ENCODE measurements around the gene CERK. TPM values are rescaled to one million over a fixed set of nuclear protein-coding genes. Genes with fewer than 3 reads are reported as not detected.
A peak's percentile ranks its signal among the peaks of the same experiment; 100 is the strongest.

The CERK gene
- total RNA-seq, 2 donors from 2014 or later = 90.7 to 124 TPM

DNA sequence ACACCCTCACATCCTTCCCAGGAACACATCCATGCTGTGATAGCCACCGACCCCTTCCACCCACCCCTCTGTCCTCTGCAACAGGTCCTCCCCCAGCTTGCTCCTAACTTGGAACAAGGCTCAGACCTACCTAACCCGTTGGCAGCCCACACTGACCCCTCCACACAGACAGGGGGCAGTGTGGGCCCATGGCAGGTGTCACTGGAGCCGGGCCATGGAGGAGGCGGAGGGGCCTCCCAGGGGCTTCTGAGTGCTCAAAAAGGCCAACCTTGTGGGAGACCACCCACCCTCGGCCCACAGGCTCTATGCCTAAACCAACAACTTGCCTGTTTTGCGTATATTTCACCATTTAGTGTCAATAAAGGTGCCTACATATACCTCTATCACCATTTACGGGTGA, 57.0 kb downstream of the CERK start:
- ATAC-seq (replicated peaks) = peak; percentile 40
- Mint-ChIP-seq H3K36me3 (ENCODE audit: low read depth) (peaks cover 56% of the 10 kb centered on the region), H3K27ac (peak overlapping the region; percentile 54)

DNA sequence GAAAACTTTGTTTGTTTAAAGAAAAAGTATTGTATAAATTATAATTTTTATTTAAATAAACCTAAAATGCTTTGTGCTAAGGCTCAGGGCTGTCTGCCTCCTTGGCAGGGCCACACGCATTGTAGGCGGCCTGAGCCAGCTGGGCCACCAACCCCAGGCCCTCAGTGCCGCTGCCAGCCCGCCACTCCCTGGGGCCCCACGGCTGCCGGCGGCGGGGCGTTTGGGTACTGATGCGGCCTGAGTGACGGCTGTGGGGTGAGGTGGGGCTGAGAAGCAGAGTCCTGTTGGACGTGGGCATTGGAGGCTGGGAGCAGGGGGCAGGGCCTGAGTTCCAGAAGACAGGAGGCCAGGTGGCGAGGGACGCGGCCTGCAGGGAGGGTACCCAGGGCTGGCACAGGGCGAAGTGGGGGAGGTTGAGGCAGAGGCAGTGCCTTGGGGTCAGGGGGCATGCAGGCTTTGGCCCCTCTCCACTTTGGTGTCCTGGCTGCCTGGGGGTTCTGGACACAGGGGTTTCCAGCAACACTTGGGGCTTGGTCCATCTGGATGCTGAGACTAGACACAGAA, 58.3 kb downstream of the CERK start:
- Mint-ChIP-seq H3K27me3 (no peaks in the 10 kb centered on the region), H3K4me3 (no peak overlapping the region), H3K9me3 (no peaks in the 10 kb centered on the region), H3K36me3 (ENCODE audit: low read depth) (peaks cover 57% of the 10 kb centered on the region), H3K27ac (no peak overlapping the region), H3K4me1 (no peaks in the 10 kb centered on the region)
- no peak for ATAC-seq (replicated peaks)

More for the DNA sequence above, 57.0 kb downstream of the CERK start:
- no peaks in the 10 kb centered on the region for H3K9me3 Mint-ChIP-seq
- H3K4me1 Mint-ChIP-seq = no peaks in the 10 kb centered on the region
- no peaks in the 10 kb centered on the region for H3K27me3 Mint-ChIP-seq
- H3K4me3 Mint-ChIP-seq = no peak overlapping the region

DNA sequence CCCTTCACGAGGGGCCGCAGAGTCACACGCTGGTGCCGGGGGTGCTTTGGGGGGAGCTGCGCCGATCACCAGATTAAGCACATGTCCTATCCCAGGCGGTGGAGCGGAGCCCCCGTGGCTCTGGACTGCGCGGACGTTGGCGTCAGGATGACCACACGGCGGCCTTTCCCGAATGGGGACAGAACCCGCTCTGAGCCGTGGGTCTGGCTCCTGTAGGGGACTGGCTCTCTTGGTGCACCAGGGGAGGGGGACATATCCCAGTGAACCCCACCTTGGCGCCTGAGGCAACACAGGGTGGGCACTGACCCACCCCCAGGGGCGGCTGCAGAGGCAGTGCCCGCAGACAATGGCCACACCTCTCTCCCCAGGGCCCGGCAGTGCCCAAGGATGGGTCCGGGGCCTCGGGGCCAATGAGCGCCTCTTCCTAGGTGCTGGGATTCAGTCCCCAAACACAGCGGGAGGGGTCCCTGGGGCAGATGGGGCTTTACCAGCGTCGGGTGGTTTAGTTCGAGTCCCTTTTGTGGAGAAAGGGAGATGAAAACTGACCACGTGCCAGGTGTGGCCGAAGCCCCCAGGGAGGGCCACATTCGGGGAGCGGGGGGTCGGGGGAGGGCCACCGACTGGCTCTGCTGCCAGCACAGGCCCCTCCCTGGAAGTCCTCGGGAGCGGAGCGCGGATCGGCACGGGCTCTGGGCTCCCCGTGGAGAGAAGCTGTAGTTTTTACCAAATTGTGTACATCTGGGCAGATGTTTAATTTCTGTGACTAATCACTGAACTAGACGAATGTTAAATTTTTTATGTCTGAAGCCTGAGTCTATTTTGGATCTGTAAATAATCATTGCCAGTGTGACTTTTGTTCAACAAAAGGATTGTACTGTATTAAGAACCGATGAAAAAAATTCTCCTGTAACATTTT, 59.0 kb downstream of the CERK start:
- Mint-ChIP-seq H3K9me3 (no peaks in the 10 kb centered on the region), H3K4me3 (peak overlapping the region; percentile 48), H3K36me3 (ENCODE audit: low read depth) (peaks cover 57% of the 10 kb centered on the region), H3K4me1 (no peaks in the 10 kb centered on the region), H3K27me3 (no peaks in the 10 kb centered on the region), H3K27ac (no peak overlapping the region)
- ATAC-seq (replicated peaks) = no peak

DNA sequence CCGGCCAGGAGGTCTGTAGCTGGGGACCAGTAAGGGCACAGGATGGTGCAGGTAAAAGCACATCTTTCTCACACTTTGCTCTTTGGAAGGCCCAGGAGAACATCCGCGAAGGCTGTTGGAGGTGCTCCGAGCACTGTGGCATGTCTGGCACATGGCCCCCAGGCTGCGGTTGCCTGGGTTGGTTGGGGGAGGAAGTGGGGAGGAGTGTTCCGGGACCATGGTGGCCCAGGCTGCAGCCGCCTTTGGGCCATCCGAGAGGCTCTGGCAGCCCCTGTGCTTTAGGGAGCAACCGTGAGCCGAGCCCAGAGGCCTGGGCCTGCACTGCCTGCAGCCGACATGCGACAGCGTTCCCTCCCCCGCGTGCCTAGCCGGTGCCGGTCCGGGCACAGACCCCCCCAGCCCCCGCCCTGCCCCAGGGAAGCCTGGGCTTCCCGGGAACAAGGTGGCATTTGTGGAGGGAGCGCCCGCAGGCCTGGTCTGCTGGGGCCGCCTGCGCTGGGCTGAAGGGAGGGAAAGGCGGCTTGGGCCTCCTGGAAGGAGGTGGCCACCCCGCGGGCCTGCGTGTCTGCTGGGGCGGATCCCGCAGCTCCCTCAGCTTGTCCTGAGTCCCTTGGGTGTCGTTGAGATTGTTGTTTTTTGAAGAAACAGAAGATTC, 59.9 kb downstream of the CERK start:
- H3K4me3 Mint-ChIP-seq = peak overlapping the region; percentile 87
- no peak overlapping the region for H3K27ac Mint-ChIP-seq
- H3K36me3 Mint-ChIP-seq (ENCODE audit: low read depth) = peaks cover 65% of the 10 kb centered on the region
- no peaks in the 10 kb centered on the region for H3K27me3 Mint-ChIP-seq
- no peaks in the 10 kb centered on the region for H3K9me3 Mint-ChIP-seq
- H3K4me1 Mint-ChIP-seq = no peaks in the 10 kb centered on the region
- no peak for ATAC-seq (replicated peaks)

DNA sequence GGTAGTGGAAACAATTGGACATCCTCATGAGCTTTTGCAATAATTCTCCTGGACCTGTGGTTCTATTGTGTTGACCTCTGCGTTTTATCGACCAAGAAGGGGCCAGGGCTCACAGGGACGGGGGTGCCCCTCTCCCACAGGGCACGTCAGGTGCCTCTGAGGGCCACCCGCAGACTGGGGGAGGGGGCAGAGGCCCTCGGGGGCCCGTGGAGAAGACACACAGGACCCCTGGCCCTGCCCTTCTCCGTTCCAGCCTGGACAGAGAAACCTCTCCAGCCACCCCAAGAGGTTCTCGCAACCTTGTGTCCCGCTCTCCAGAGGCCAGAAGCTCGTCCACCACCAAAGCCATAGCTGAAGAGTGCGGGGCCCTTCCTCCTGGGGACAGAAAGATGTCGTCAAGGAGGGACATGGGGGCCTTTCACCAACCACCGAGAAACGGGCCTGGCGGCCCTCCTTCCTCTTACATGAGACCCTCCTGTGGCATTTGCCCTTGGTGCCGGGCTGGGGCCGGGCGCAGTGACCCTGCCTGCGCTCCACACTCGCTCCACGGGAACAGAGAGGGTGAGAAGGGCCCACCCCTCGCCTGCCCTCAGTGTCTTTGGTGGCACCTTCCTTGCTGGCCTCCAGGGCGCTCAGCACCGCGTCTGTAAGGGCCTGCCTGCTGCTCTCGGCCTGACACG, 60.6 kb downstream of the CERK start:
- H3K4me3 Mint-ChIP-seq = peak overlapping the region; percentile 87
- ATAC-seq (replicated peaks) = no peak
- H3K27me3 Mint-ChIP-seq = no peaks in the 10 kb centered on the region
- no peaks in the 10 kb centered on the region for H3K4me1 Mint-ChIP-seq
- H3K36me3 Mint-ChIP-seq (ENCODE audit: low read depth) = peaks cover 61% of the 10 kb centered on the region
- H3K27ac Mint-ChIP-seq = peak overlapping the region; percentile 95
- H3K9me3 Mint-ChIP-seq = no peaks in the 10 kb centered on the region

DNA sequence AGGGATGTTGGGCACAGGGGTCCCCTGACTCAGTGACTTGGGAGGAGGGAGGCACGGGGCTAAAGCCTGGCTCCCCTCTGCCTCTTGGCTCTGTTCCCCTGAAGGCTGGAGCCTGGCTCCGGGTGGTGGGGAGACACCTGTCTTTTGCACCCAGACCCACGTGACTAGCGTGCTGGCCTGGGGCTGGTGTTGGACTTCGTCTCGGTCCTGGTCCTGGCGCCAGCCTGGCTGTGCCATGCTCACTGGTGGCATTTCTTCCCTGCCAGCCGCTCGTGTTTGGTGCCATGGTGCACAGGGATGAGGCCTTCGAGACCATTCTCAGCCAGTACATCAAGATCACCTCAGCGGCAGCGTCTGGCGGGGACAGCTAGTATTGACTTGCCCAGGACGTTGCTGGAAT, 61.2 kb downstream of the CERK start:
- peak overlapping the region; percentile 87 for H3K4me3 Mint-ChIP-seq

DNA sequence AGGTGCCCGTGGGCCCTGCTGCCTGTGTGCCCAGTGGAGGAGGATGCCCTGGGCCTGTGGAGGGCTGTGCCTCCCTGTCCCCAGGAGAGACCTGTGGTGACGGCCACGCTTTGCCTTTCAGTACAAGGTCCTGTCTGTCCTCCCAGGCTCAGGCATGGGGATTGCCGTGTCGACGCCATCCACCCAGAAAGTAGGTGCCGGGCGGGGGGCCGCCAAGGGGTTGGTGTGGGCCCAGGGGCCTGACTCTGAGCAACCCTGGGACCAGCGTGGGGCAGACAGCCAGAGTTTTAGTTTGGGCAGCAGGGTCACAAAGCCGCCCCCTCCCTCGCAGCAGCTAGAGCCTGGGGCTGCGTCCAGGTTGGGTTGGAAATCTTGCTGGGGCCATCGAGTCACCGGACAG, 61.6 kb downstream of the CERK start:
- Mint-ChIP-seq H3K9me3 (no peaks in the 10 kb centered on the region), H3K36me3 (ENCODE audit: low read depth) (peaks cover 58% of the 10 kb centered on the region), H3K4me3 (peak overlapping the region; percentile 87), H3K27me3 (no peaks in the 10 kb centered on the region), H3K27ac (peak overlapping the region; percentile 95), H3K4me1 (no peaks in the 10 kb centered on the region)
- no peak for ATAC-seq (replicated peaks)

More for the DNA sequence above, 61.2 kb downstream of the CERK start:
- Mint-ChIP-seq H3K27ac (peak overlapping the region; percentile 95), H3K27me3 (no peaks in the 10 kb centered on the region), H3K36me3 (ENCODE audit: low read depth) (peaks cover 58% of the 10 kb centered on the region), H3K9me3 (no peaks in the 10 kb centered on the region), H3K4me1 (no peaks in the 10 kb centered on the region)
- no peak for ATAC-seq (replicated peaks)

DNA sequence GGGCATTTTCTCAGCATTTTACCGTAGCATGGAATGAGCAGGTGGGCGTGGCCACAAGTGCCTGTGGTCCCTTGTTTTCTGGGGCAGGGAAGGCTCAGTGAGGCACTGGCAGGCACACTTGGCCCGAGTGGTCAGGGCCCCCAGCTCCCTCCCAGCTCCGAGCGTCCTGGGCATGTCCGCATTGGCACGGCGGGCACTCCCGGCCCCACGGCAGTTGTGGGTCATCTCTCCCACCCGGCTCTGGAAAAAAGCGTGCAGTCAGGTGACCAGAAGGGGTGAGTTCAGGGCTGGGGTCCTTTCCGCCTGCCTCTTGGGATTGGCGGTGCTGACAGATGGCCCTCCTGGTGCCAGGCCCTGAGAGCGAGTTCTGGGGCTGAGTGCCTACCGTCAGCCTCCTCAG, 62.1 kb downstream of the CERK start:
- peak overlapping the region; percentile 95 for H3K27ac Mint-ChIP-seq
- no peak for ATAC-seq (replicated peaks)
- no peaks in the 10 kb centered on the region for H3K4me1 Mint-ChIP-seq
- peaks cover 58% of the 10 kb centered on the region for H3K36me3 Mint-ChIP-seq (ENCODE audit: low read depth)
- H3K4me3 Mint-ChIP-seq = peak overlapping the region; percentile 87
- no peaks in the 10 kb centered on the region for H3K9me3 Mint-ChIP-seq
- H3K27me3 Mint-ChIP-seq = no peaks in the 10 kb centered on the region

DNA sequence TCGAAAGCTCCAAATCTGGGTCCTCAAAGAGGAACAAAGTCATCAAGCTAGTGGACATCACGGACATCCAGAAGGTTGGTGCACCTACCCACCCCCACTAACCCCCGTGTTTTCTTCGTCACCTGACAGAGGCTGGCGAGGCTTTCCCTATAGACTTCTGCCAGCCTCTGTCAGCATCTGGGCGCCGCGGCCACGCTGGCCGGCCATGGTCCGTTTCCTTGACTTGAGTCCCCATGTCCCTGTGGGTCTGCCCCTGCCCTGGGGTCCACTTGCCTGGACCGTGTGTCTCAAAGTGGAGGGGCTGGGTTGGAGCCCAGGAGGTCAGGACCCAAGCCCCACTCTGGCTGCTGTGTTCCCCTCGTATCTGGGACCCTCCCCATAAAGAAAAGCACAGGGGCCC, 62.6 kb downstream of the CERK start:
- no peak for ATAC-seq (replicated peaks)
- Mint-ChIP-seq H3K27me3 (no peaks in the 10 kb centered on the region), H3K27ac (peak overlapping the region; percentile 95), H3K4me3 (peak overlapping the region; percentile 87), H3K4me1 (no peaks in the 10 kb centered on the region), H3K9me3 (no peaks in the 10 kb centered on the region), H3K36me3 (ENCODE audit: low read depth) (peaks cover 58% of the 10 kb centered on the region)

DNA sequence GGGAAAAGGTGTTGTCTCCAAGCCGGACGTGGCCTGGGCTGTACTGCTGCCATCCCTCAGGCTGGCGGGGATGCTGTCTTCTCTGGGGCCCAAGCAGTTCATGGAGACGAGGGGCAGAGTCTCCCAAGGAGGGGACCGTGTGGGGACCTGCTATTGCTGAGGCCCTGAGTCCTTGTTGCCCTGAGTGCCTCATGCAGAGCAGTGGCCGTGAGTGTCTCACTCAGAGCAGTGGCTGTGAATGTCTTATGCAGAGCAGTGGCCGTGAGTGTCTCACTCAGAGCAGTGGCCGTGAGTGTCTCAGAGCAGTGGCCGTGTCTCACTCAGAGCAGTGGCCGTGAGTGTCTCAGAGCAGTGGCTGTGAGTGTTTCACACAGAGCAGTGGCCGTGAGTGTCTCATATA, 63.1 kb downstream of the CERK start:
- no peaks in the 10 kb centered on the region for H3K27me3 Mint-ChIP-seq
- peak; percentile 50 for ATAC-seq (replicated peaks)

DNA sequence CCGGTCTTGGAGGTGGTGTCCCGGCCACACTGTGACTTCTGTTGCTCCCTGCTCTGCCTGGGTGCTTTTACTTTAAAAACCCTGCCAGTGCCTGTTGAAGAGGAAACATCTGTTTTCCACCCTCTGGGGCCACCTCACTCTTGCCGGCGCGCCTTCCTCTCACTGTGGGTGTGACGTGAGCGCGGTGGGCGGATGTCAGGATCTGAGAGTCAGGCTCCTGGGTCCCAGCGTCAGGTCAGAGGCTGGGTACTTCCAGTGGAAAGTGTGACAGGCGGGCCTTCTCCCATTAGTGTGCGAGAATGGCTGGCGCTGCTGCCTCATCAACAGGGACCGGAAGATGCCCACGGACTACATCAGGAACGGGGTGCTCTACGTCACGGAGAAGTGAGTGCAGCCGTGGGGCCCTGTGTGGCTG, 63.7 kb downstream of the CERK start:
- H3K27ac Mint-ChIP-seq = peak overlapping the region; percentile 95
- H3K36me3 Mint-ChIP-seq (ENCODE audit: low read depth) = peaks cover 65% of the 10 kb centered on the region
- no peaks in the 10 kb centered on the region for H3K4me1 Mint-ChIP-seq
- H3K4me3 Mint-ChIP-seq = peak overlapping the region; percentile 87
- no peaks in the 10 kb centered on the region for H3K9me3 Mint-ChIP-seq
- peak; percentile 93 for ATAC-seq (replicated peaks)
- no peaks in the 10 kb centered on the region for H3K27me3 Mint-ChIP-seq

More for the DNA sequence above, 63.1 kb downstream of the CERK start:
- Mint-ChIP-seq H3K4me1 (no peaks in the 10 kb centered on the region), H3K36me3 (ENCODE audit: low read depth) (peaks cover 60% of the 10 kb centered on the region), H3K27ac (peak overlapping the region; percentile 95), H3K4me3 (peak overlapping the region; percentile 87), H3K9me3 (no peaks in the 10 kb centered on the region)

DNA sequence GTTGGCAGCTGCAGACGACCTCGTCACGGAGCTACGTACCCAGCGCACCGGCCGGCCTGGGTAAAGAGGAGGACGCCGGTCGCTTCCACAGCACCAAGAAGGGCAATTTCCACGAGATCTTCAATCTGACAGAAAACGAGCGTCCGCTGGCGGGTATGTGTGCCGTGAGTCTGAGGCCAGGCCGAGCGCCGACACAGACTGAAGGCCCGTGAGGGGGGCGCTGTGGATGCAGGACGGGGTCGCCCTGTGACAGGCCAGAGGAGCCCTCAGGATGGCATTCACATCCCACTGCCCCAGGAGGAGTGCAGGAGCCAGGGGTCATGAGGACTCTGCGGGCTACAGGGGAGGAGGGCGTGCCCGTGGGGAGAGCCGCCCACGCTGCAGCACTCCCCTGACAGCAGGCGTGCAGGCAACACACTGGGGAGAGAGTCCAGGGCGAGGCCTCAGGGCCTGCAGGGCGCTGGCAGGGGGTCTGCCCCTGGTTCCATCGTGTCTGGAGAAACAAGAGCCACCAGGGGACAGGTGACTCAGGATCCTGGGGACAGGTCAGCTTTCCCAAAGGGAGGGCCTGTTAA, 64.3 kb downstream of the CERK start:
- Mint-ChIP-seq H3K4me1 (no peaks in the 10 kb centered on the region), H3K9me3 (no peaks in the 10 kb centered on the region), H3K4me3 (peak overlapping the region; percentile 87), H3K27ac (peak overlapping the region; percentile 95), H3K27me3 (no peaks in the 10 kb centered on the region), H3K36me3 (ENCODE audit: low read depth) (peaks cover 68% of the 10 kb centered on the region)
- ATAC-seq (replicated peaks) = peak; percentile 20

DNA sequence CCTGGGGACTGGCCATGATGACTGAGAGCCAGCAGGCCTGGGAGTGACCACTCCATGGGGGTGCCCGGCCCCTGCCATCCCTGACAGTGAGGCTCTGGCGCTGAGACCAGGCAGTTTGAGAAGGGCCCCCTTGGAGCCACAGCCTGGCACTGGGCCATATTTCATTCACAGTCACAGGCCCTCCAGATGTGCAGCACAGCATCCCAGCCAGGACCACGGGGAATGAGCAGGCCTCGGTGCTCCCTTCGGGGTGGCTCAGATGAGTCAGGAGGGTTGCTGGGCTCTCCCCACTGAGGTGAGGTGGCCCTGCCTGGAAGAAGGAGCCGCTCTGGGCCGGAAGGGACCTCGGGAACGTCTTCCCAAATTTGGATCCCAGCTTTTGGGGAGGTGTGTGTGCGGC, 64.8 kb downstream of the CERK start:
- no peaks in the 10 kb centered on the region for H3K27me3 Mint-ChIP-seq
- ATAC-seq (replicated peaks) = no peak
- peaks cover 65% of the 10 kb centered on the region for H3K36me3 Mint-ChIP-seq (ENCODE audit: low read depth)
- peak overlapping the region; percentile 87 for H3K4me3 Mint-ChIP-seq
- H3K4me1 Mint-ChIP-seq = no peaks in the 10 kb centered on the region
- no peaks in the 10 kb centered on the region for H3K9me3 Mint-ChIP-seq
- H3K27ac Mint-ChIP-seq = peak overlapping the region; percentile 95

DNA sequence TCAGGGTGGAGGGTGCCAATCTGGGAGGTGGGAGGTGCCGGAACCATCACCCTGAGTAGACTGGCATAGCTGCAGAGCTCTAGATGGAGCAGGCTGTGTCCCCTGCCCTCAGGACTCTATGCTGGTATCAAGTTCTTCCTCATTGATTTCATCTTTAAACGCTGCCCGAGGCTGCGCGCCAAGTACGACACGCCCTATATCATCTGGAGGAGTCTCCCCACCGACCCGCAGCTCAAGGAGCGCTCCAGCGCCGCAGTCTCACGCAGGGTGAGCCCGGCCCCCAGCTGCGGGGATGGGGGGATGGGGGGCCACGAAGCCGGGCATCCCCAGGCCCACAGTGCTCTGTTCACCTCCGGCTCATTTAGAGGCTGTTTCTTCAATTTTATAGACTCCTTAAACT, 65.3 kb downstream of the CERK start:
- Mint-ChIP-seq H3K27me3 (no peaks in the 10 kb centered on the region), H3K9me3 (no peaks in the 10 kb centered on the region), H3K4me3 (peak overlapping the region; percentile 87), H3K36me3 (ENCODE audit: low read depth) (peaks cover 60% of the 10 kb centered on the region), H3K4me1 (no peaks in the 10 kb centered on the region), H3K27ac (peak overlapping the region; percentile 95)
- no peak for ATAC-seq (replicated peaks)
